Esophagus squamous epithelium (tissue), 5 donors: Measurements from ENCODE around the gene SCNN1G. TPM values are rescaled to one million over a fixed set of nuclear protein-coding genes. Genes with fewer than 3 reads are reported as not detected.
A peak's percentile ranks its signal among the peaks of the same experiment; 100 is the strongest.

Experiments used
- DNase-seq: peaks from one replicate; lab custom pipeline; 2025; lab: John Stamatoyannopoulos, UW
- H3K27ac ChIP-seq, 4 donors: fragments of 200-600 bp; sonication (generic); one replicate each; pipeline ENCODE4 v1.5.1; 2016 to 2019; ENCODE audit warnings: mild to moderate bottlenecking in 1 of 4
- H3K27me3 ChIP-seq, 4 donors: fragments of 200-600 bp; sonication (generic); 1 replicate in 3 of 4; 2 replicates in 1 of 4; pipeline versions ENCODE4 v1.5.1 to v1.6.0; 2017 to 2021; ENCODE audit warnings: antibody characterized with exemption in 1 of 4
- H3K36me3 ChIP-seq, 3 donors: fragments of 200-600 bp; sonication (generic); one replicate each; pipeline ENCODE4 v1.5.1; 2016 to 2019
- H3K4me1 ChIP-seq, 3 donors: fragments of 200-600 bp; sonication (generic); one replicate each; pipeline ENCODE4 v1.5.1; 2017 to 2019
- H3K4me3 ChIP-seq, 4 donors: fragments of 200-600 bp; sonication (generic); 1 replicate in 3 of 4; 2 replicates in 1 of 4; pipeline ENCODE4 v1.5.1; 2016 to 2019; ENCODE audit warnings: mild to moderate bottlenecking in 2 of 4, moderate library complexity in 1 of 4
- H3K9me3 ChIP-seq, 3 donors: fragments of 200-600 bp; sonication (generic); one replicate each; pipeline ENCODE4 v1.5.1; 2016 to 2019
- CTCF ChIP-seq, 6 experiments: fragments of 450-650 bp in 4 of 6; fragments of 200-600 bp in 2 of 6; sonication (generic) in 2 of 6; IDR thresholded peaks; one replicate each; pipeline ENCODE4 v1.5.1; 2016 to 2019; ENCODE audit warnings: antibody characterized with exemption in 6 of 6, mild to moderate bottlenecking in 4 of 6, moderate library complexity in 4 of 6
- POLR2A ChIP-seq, 4 donors: fragments of 450-650 bp; IDR thresholded peaks; one replicate each; pipeline ENCODE4 v1.6.1; 2017; ENCODE audit warnings: antibody characterized with exemption in 4 of 4, mild to moderate bottlenecking in 4 of 4, moderate library complexity in 3 of 4
- WGBS, 2 donors: methylation state at CpG; one replicate each; pipeline ENCODE4 v1.1.5; 2018; 5-methylcytosine and 5-hydroxymethylcytosine counted together
- intact Hi-C: fragments of 100-400 bp; cut with DNase I; formaldehyde crosslinking; loops from one replicate; pipeline ENCODE4 v1.15.0; 2022
- total RNA-seq, 4 donors: library from RNA; depleted of rRNA; stranded (reverse); fragments of >200 nt; gene quantifications; one replicate each; pipeline ENCODE4 v1.1.0, GENCODE V29; 2016
- donor health status: DM: yes; HTN: yes; CAD: no.

Gene SCNN1G
- total RNA-seq, 4 donors from 2014 or later = 5.0 to 10.8 (median 7.0) TPM

- H3K9me3 ChIP-seq = no peaks in the 10 kb centered on the region
- 65 to 67% methylated on average over 11 to 12 of the region's 12 CpGs for WGBS, 2 donors
- TF ChIP-seq POLR2A (IDR thresholded peaks at IDR 0.05) = no peak
- no peak for TF ChIP-seq CTCF (IDR thresholded peaks at IDR 0.05)
Measured at GRCh38 chr16:23152386-23153178, 30.0 kb upstream of the SCNN1G start.

GRCh38 chr16:23155445-23156049, 27.0 kb upstream of the SCNN1G start:
- WGBS, 2 donors = 59 to 65% methylated on average over 7 of the region's 7 CpGs
- no peak overlapping the region for H3K27ac ChIP-seq
- peaks cover 0 to 27% (median 5%) of the 10 kb centered on the region in 3 donors for H3K4me1 ChIP-seq
- TF ChIP-seq POLR2A (IDR thresholded peaks at IDR 0.05) (no peak), CTCF (IDR thresholded peaks at IDR 0.05) (peak in 1 of 6 experiments; percentile 5)
- H3K9me3 ChIP-seq = no peaks in the 10 kb centered on the region
- no peaks in the 10 kb centered on the region for H3K36me3 ChIP-seq
- intact Hi-C loops = no loop called here
- no peak overlapping the region for H3K4me3 ChIP-seq
- no peak for DNase-seq
- H3K27me3 ChIP-seq = peaks cover 0 to 1% (median 0%) of the 10 kb centered on the region in 4 donors

More at GRCh38 chr16:23152386-23153178, 30.0 kb upstream of the SCNN1G start:
- H3K4me3 ChIP-seq = peak overlapping the region; percentile 4 to 21 (median 12)
- DNase-seq = no peak
- H3K36me3 ChIP-seq = no peaks in the 10 kb centered on the region
- H3K27ac ChIP-seq = peak overlapping the region in 3 of 4 donors; percentile 56 to 74 (median 70)
- H3K4me1 ChIP-seq = peaks cover 6 to 32% (median 13%) of the 10 kb centered on the region in 3 donors
- intact Hi-C loops = no loop called here
- H3K27me3 ChIP-seq = no peaks in the 10 kb centered on the region

GRCh38 chr16:23156110-23156509, 26.4 kb upstream of the SCNN1G start:
- TF ChIP-seq POLR2A (IDR thresholded peaks at IDR 0.05) (no peak), CTCF (IDR thresholded peaks at IDR 0.05) (no peak)
- intact Hi-C loops = no loop called here
- no peaks in the 10 kb centered on the region for H3K36me3 ChIP-seq
- peaks cover 0 to 28% (median 5%) of the 10 kb centered on the region in 3 donors for H3K4me1 ChIP-seq
- WGBS, 2 donors = 68 to 86% methylated on average over 3 of the region's 3 CpGs
- H3K9me3 ChIP-seq = no peaks in the 10 kb centered on the region
- no peak overlapping the region for H3K4me3 ChIP-seq
- peaks cover 0 to 7% (median 0%) of the 10 kb centered on the region in 4 donors for H3K27me3 ChIP-seq
- no peak overlapping the region for H3K27ac ChIP-seq
- DNase-seq = no peak

GRCh38 chr16:23156946-23157460, 25.5 kb upstream of the SCNN1G start:
- no peak overlapping the region for H3K4me3 ChIP-seq
- no peak for DNase-seq
- H3K27ac ChIP-seq = no peak overlapping the region
- intact Hi-C loops = no loop called here
- peaks cover 0 to 8% (median 0%) of the 10 kb centered on the region in 4 donors for H3K27me3 ChIP-seq
- TF ChIP-seq POLR2A (IDR thresholded peaks at IDR 0.05) = no peak
- TF ChIP-seq CTCF (IDR thresholded peaks at IDR 0.05) = no peak
- H3K36me3 ChIP-seq = no peaks in the 10 kb centered on the region
- H3K9me3 ChIP-seq = no peaks in the 10 kb centered on the region
- 73 to 82% methylated on average over 1 of the region's 1 CpG for WGBS, 2 donors
- H3K4me1 ChIP-seq = peaks cover 0 to 28% (median 5%) of the 10 kb centered on the region in 3 donors

- WGBS, 2 donors = 93 to 97% methylated on average over 6 of the region's 6 CpGs
- no peak overlapping the region for H3K27ac ChIP-seq
- H3K4me3 ChIP-seq = no peak overlapping the region
- no peak for DNase-seq
- peaks cover 0 to 17% (median 0%) of the 10 kb centered on the region in 3 donors for H3K4me1 ChIP-seq
- no peak for TF ChIP-seq POLR2A (IDR thresholded peaks at IDR 0.05)
- no peak for TF ChIP-seq CTCF (IDR thresholded peaks at IDR 0.05)
- peaks cover 0 to 8% (median 0%) of the 10 kb centered on the region in 4 donors for H3K27me3 ChIP-seq
- intact Hi-C loops = no loop called here
- no peaks in the 10 kb centered on the region for H3K9me3 ChIP-seq
- H3K36me3 ChIP-seq = no peaks in the 10 kb centered on the region
Measured at GRCh38 chr16:23158114-23158513, 24.4 kb upstream of the SCNN1G start.
